Neural progenitor cell (in vitro differentiated cells): Measurements from ENCODE around the gene TSHZ2.

Experiments
- CTCF ChIP-seq: fragments of 200-600 bp; sonication (generic); IDR thresholded peaks from 2 replicates; pipeline ENCODE4 v1.5.1; 2017; ENCODE audit warnings: antibody characterized with exemption, mild to moderate bottlenecking
- EZH2phosphoT487 ChIP-seq: fragments of 200-600 bp; sonication (generic); IDR thresholded peaks from 2 replicates; pipeline ENCODE4 v1.6.1; 2017; ENCODE audit warnings: antibody characterized with exemption

GRCh38 chr20:53162251-53162835 is 190.2 kb downstream of the TSHZ2 start:
- TF ChIP-seq CTCF (peak; percentile 47), EZH2phosphoT487 (no peak)
